Measurements from ENCODE around the gene ADGRG1. TPM values are rescaled to one million over a fixed set of nuclear protein-coding genes. Genes with fewer than 3 reads are reported as not detected.
"Not testable (repeated sequence)": the region's sequence is repeated elsewhere in the genome, so short reads cannot be mapped to it uniquely, and the experiment has no call there.

The ADGRG1 gene
- total RNA-seq, 2 donors from 2014 or later, result 9.0 to 21.3 TPM

DNA sequence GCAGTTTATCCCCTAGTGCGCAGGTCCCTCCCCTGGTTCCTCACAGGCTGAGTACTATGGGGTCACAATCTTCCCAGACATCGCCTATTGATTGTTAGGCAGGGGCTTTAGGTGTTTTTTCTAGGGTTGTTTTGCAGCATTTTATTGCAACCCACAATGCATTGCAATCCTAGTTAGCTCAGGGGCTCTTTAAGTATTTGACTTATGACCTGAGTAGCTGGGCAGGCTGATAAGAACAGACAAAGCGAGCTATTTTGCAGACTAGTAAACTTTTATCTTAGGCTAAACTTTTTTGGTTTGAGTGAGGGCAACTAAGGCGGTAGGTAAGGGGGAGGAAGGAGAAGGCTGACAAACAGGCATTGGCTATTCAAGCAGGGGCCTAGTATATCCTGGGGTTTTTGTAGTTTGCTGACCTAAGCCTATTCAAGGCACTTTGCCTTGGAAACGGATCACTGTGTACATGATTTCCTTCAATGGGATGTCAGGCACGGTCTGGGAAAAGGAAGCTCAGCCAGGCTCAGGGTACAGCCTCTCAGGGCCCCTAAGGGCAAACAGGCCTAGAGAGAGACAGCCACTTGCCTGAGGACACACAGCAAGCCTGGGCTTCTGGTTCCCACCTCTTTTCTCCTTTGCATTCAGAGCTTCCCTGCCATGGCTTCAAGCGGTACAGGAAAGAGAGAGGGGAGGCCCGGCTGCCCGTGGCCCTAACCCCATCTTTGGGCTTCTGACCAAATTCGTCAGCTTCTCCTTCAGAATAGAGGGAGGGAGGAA is 72.5 kb downstream of the ADGRG1 start:
- Mint-ChIP-seq H3K4me1 (ENCODE audit: low read depth) (no peaks in the 10 kb centered on the region), H3K36me3 (ENCODE audit: insufficient read depth in 2 of 2) (peaks cover 0 to 2% of the 10 kb centered on the region in 2 donors), H3K4me3 (no peak overlapping the region), H3K9me3 (no peaks in the 10 kb centered on the region), H3K27ac (no peak overlapping the region), H3K27me3 (ENCODE audit: low read depth) (no peaks in the 10 kb centered on the region)
- ATAC-seq (replicated peaks in 1 of 2) (no peak), DNase-seq (no peak)

DNA sequence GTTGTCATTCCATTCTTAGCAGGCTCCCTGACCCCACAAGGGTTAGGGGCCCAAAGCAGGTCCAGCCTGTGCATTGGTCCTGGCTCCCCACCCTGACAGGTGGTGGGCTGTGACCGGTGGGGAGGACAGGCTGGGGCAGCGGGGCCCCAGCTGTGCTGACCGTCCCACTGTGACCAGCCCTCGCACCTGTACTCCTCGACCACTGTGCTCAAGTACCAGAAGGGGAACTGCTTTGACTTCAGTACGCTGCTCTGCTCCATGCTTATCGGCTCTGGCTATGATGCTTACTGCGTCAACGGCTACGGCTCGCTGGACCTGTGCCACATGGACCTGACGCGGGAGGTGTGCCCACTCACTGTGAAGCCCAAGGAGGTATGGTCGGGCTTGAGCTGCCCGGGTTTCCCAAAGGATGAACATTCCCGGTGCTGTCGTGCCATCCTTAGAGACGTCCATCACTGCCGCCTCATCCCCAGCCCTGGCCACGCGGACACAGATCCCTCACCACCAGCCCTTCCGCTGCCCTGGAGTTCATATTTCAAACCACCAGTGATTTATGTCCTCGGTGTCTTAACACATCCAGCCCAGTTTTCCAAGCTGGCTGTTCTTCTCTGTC is 73.4 kb downstream of the ADGRG1 start:
- Mint-ChIP-seq H3K36me3 (ENCODE audit: insufficient read depth in 2 of 2) (peaks cover 0 to 2% of the 10 kb centered on the region in 2 donors), H3K4me3 (no peak overlapping the region), H3K27ac (no peak overlapping the region), H3K9me3 (peaks cover 0 to 2% of the 10 kb centered on the region in 2 donors), H3K4me1 (ENCODE audit: low read depth) (peaks cover 3% of the 10 kb centered on the region), H3K27me3 (ENCODE audit: low read depth) (no peaks in the 10 kb centered on the region)
- ATAC-seq (replicated peaks in 1 of 2) (no peak), DNase-seq (no peak)

DNA sequence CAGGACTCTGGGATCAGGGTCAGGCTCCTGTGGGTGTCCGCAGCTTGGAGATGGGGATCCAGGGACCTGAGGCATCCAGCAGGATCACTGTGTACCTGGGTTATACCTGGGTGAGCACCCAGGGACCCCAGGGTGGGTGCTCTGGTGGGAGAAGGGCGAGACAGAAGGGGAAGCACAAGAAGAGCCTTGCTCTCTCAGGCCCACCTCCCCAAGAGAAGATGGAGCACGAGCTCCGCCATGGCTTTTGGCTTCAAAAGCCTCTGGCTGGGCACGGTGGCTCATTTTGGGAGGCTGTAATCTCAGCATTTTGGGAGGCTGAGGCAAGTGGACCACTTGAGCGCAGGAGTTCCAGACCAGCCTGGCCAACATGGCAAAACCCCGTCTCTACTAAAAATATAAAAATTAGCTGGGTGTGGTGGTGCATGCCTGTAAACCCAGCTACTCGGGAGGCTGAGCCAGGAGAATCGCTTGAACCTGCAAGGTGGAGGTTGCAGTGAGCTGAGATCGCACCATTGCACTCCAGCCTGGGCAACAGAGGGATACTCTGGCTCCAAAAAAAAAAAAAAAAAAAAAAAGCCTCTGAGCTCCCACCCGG is 75.1 kb downstream of the ADGRG1 start:
- Mint-ChIP-seq H3K36me3 (ENCODE audit: insufficient read depth in 2 of 2) (peaks cover 0 to 2% of the 10 kb centered on the region in 2 donors), H3K27me3 (ENCODE audit: low read depth) (no peaks in the 10 kb centered on the region), H3K4me1 (ENCODE audit: low read depth) (peaks cover 13% of the 10 kb centered on the region), H3K27ac (no peak overlapping the region), H3K4me3 (no peak overlapping the region), H3K9me3 (peaks cover 0 to 3% of the 10 kb centered on the region in 2 donors)
- DNase-seq (no peak), ATAC-seq (replicated peaks in 1 of 2) (no peak)

DNA sequence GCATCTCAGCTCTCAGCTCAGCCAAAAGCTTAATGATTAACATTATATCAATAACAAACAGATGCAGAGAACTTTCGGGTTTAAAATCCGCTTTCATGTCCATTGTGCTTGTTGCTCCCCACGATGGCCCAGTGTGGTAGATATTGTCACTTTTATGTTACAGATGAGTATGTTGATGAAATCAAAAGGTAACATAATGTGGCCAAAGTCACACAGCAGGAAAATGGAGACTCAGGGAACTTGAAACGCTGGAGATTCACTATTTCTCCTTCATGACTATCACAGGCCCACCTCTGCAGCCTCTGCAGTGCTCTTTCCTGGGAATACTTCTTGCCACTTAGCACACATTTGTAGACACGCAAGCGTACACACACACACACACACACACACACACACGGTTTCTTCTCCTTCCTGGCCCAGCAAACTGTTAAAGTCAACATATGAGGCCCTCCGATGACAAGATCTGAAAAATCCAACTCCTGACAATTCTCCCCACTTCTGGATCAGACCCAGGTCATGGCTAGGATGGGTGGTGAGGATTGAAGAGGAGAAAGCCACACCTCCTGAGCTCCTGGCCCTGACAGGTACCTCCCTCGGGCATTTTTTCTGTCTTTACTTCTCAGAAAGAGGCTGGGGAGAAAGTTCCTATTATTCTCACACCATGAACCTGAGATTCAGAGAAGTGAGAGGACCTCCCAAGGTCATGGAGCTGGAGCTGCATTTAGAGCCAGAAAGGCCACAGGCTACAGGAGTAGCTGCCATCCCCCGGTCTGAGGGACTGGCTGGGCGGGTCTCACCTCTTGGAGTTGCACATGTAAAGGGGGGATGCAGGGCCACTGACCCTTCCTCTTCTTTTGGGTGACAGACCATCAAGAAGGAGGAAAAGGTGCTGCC is 75.8 kb downstream of the ADGRG1 start:
- peaks cover 0 to 3% of the 10 kb centered on the region in 2 donors for H3K9me3 Mint-ChIP-seq
- ATAC-seq (replicated peaks in 1 of 2) (no peak), DNase-seq (no peak)
- H3K36me3 Mint-ChIP-seq (ENCODE audit: insufficient read depth in 2 of 2), result peaks cover 0 to 2% of the 10 kb centered on the region in 2 donors
- H3K4me1 Mint-ChIP-seq (ENCODE audit: low read depth), result peaks cover 13% of the 10 kb centered on the region
- no peak overlapping the region for H3K27ac Mint-ChIP-seq
- no peaks in the 10 kb centered on the region for H3K27me3 Mint-ChIP-seq (ENCODE audit: low read depth)
- H3K4me3 Mint-ChIP-seq, result no peak overlapping the region

DNA sequence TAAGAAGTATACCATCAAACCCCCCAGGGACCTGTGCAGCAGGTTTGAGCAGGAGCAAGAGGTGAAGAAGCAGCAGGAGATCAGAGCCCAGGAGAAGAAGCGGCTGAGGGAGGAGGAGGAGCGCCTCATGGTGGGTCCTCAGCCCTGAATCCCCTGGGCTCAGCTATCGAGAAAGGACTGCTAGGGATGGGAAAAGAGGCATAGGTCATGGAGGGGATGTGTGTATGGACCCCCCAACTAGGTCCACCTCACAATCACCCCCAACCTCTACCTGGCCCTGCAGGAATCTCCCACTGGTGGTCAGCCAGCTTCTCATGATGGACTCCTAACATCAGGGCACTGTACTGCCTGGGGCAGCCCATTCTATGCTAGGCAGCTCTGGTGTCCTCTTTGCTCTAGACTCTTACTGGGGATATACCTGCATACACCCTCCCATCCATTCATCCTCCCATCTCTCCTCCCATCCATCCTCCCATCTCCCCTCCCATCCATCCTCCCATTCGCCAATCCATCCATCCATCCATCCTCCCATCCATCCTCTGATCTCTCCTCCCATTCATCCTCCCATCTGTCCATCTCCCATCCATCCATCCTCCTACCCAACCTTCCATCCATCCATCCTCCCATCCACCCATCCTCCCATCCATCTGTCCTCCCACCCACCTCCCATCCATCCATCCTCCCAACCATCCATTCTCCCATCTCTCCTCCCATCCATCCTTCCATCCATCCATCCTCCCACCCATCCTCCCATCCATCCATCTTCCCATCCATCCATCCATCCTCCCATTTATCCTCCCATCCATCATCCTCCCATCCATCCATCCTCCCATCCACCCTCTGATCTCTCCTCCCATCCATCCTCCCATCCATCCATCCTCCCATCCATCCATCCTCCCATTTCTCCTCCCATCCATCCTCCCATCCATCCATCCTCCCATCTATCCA is 76.7 kb downstream of the ADGRG1 start:
- peaks cover 0 to 2% of the 10 kb centered on the region in 2 donors for H3K36me3 Mint-ChIP-seq (ENCODE audit: insufficient read depth in 2 of 2)
- no peaks in the 10 kb centered on the region for H3K27me3 Mint-ChIP-seq (ENCODE audit: low read depth)
- peaks cover 0 to 3% of the 10 kb centered on the region in 2 donors for H3K9me3 Mint-ChIP-seq
- H3K27ac Mint-ChIP-seq, result no peak overlapping the region
- DNase-seq (no peak), ATAC-seq (replicated peaks in 1 of 2) (no peak)
- peaks cover 13% of the 10 kb centered on the region for H3K4me1 Mint-ChIP-seq (ENCODE audit: low read depth)
- H3K4me3 Mint-ChIP-seq, result no peak overlapping the region

DNA sequence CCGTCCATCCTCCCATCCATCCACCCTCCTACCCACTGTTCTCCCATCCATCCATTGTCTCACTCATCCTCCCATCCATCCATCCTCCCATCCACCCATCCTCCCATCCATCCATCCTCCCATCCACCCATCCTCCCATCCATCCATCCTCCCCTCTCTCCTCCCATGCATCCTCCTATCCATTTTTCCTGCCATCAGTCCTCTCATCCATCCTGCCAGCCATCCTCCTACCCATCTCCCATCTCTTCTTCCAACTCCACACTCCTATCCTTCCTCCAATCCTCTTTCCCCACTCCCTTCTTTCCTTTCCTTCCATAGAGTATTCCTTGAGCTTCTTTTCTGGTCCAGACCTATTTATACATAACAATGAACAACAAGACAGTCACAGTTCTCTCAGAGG is 78.3 kb downstream of the ADGRG1 start:
- no peak overlapping the region for H3K4me3 Mint-ChIP-seq
- H3K27me3 Mint-ChIP-seq (ENCODE audit: low read depth), result no peaks in the 10 kb centered on the region
- peaks cover 13% of the 10 kb centered on the region for H3K4me1 Mint-ChIP-seq (ENCODE audit: low read depth)
- no peak overlapping the region for H3K27ac Mint-ChIP-seq
- peaks cover 0 to 2% of the 10 kb centered on the region in 2 donors for H3K36me3 Mint-ChIP-seq (ENCODE audit: insufficient read depth in 2 of 2)
- ATAC-seq (replicated peaks in 1 of 2) (no peak), DNase-seq (no peak)
- H3K9me3 Mint-ChIP-seq, result peaks cover 0 to 3% of the 10 kb centered on the region in 2 donors

DNA sequence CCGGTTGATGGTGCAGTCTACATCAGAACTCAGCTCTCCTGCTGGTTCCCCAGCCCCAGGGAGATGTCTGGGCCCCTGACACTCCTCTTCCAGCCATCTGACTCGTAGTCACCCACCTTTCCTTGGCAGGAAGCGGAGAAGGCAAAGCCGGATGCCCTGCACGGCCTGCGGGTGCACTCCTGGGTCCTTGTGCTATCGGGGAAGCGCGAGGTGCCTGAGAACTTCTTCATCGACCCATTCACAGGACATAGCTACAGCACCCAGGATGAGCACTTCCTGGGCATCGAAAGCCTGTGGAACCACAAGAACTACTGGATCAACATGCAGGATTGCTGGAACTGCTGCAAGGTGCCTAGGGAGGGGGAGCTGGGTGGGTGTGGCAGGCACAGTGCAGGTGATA is 78.9 kb downstream of the ADGRG1 start:
- Mint-ChIP-seq H3K9me3 (peaks cover 0 to 3% of the 10 kb centered on the region in 2 donors), H3K4me3 (no peak overlapping the region), H3K27me3 (ENCODE audit: low read depth) (no peaks in the 10 kb centered on the region), H3K4me1 (ENCODE audit: low read depth) (peaks cover 13% of the 10 kb centered on the region), H3K36me3 (ENCODE audit: insufficient read depth in 2 of 2) (peaks cover 0 to 2% of the 10 kb centered on the region in 2 donors), H3K27ac (no peak overlapping the region)
- no peak for ATAC-seq (replicated peaks in 1 of 2)
- no peak for DNase-seq

DNA sequence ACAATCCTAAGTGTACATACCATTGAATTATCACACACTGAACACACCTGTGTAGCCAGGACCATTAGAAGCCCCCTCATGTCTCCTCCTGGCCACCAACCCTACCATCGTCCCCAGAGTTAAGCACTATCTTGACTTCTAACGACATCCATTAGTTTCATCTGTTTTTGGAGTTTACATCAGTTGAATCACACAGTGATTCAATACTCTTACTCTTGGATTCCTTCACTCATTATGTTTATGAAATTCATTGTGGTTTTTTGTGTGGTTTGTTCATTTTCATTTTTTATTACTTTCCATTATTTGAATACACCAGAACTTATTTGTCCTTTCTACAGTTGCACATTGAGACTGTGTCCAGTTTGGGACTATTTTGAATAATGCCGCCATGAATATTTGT is 79.7 kb downstream of the ADGRG1 start:
- ATAC-seq (replicated peaks in 1 of 2) (peak; percentile 5 to 28), DNase-seq (no peak)
- H3K27me3 Mint-ChIP-seq (ENCODE audit: low read depth), result no peaks in the 10 kb centered on the region
- peaks cover 13% of the 10 kb centered on the region for H3K4me1 Mint-ChIP-seq (ENCODE audit: low read depth)
- H3K36me3 Mint-ChIP-seq (ENCODE audit: insufficient read depth in 2 of 2), result peaks cover 0 to 2% of the 10 kb centered on the region in 2 donors
- H3K27ac Mint-ChIP-seq, result no peak overlapping the region
- no peak overlapping the region for H3K4me3 Mint-ChIP-seq
- H3K9me3 Mint-ChIP-seq, result peaks cover 0 to 3% of the 10 kb centered on the region in 2 donors

DNA sequence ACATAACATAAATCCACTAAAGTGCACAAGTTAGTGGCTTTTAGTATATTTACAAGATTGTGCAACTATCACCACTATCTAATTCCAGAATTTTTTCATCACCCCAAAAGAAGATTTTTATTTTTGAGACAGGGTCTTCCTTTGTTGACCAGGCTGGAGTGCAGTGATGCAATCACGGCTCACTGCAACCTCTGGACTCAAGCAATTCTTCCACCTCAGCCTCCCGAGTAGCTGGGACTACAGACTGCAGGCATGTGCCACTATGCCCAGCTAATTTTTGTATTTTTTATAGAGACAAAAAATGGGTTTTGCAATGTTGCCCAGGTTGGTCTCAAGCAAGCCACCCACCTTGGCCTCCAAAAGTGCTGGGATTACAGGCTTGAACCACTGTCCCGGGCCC is 81.2 kb downstream of the ADGRG1 start:
- Mint-ChIP-seq H3K9me3 (peaks cover 0 to 3% of the 10 kb centered on the region in 2 donors), H3K36me3 (ENCODE audit: insufficient read depth in 2 of 2) (peaks cover 0 to 2% of the 10 kb centered on the region in 2 donors), H3K4me3 (no peak overlapping the region), H3K27me3 (ENCODE audit: low read depth) (no peaks in the 10 kb centered on the region), H3K27ac (no peak overlapping the region), H3K4me1 (ENCODE audit: low read depth) (peaks cover 13% of the 10 kb centered on the region)
- ATAC-seq (replicated peaks in 1 of 2) (no peak), DNase-seq (no peak)

DNA sequence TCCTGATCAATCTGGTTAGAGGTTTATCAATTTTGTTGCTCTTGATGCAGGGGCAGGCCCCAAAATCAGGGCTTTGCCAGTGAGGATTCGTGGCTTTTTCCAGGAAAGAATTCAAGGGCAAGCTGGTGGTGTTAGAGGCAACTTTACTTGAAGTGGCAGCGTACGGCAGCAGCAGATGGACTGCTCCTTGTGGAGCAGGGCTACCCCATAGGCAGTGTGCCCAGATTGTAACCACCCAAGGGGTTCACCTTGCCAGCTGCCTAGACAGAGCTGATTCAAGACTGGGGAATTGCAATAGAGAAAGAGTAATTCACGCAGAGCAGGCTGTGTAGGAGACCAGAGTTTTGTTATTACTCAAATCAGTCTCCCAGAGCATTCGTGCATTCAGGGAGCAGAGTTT is 82.9 kb downstream of the ADGRG1 start:
- H3K27me3 Mint-ChIP-seq (ENCODE audit: low read depth), result no peaks in the 10 kb centered on the region
- H3K4me1 Mint-ChIP-seq (ENCODE audit: low read depth), result peaks cover 13% of the 10 kb centered on the region
- DNase-seq, result no peak
- peaks cover 0 to 3% of the 10 kb centered on the region in 2 donors for H3K9me3 Mint-ChIP-seq
- no peak overlapping the region for H3K27ac Mint-ChIP-seq
- no peaks in the 10 kb centered on the region for H3K36me3 Mint-ChIP-seq (ENCODE audit: insufficient read depth in 2 of 2)
- no peak for ATAC-seq (replicated peaks in 1 of 2)
- H3K4me3 Mint-ChIP-seq, result no peak overlapping the region

DNA sequence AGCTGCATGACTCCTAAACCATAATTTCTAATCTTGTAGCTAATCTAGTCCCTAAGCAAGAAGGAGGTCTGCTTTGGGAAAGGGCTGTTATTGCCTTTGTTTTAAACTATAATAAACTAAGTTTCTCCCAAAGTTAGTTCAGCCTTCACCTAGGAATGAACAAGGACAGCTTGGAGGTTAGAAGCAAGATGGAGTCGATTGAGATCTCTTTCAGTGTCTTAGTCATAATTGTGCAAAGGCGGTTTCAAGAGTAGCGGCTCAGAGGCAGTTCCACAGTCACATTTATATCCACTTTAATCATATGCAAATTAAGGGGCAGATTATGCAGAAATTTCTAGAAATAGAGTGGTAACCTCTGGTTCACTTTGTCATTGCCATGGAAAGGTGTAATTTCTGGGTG is 83.6 kb downstream of the ADGRG1 start:
- Mint-ChIP-seq H3K27ac (no peak overlapping the region), H3K4me3 (no peak overlapping the region), H3K27me3 (ENCODE audit: low read depth) (no peaks in the 10 kb centered on the region), H3K4me1 (ENCODE audit: low read depth) (peaks cover 9% of the 10 kb centered on the region), H3K9me3 (no peaks in the 10 kb centered on the region), H3K36me3 (ENCODE audit: insufficient read depth in 2 of 2) (no peaks in the 10 kb centered on the region)
- ATAC-seq (replicated peaks in 1 of 2), result peak in 1 of 2 donors; percentile 30
- DNase-seq, result no peak

DNA sequence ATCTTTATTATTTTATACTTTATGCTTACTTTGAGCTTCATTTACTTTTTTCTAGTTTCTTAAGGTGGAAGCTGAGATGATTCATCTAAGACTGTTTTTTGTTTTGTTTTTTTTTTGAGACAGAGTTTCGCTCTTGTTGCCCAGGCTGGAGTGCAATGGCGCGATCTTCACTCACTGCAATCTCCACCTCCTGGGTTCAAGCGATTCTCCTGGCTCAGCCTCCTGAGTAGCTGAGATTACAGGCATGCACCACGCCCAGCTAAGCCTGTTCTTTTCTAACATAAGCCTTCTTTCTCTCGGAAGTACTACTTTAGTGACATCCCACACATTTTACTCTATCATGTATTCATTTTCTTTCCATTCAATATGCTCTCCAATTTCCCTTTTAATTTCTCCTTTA is 84.1 kb downstream of the ADGRG1 start:
- H3K9me3 Mint-ChIP-seq; H3K4me1 Mint-ChIP-seq (ENCODE audit: low read depth); DNase-seq; H3K36me3 Mint-ChIP-seq (ENCODE audit: insufficient read depth in 2 of 2); ATAC-seq (replicated peaks in 1 of 2); H3K27me3 Mint-ChIP-seq (ENCODE audit: low read depth); H3K4me3 Mint-ChIP-seq: not testable (repeated sequence)
- peak overlapping the region; percentile 69 for H3K27ac Mint-ChIP-seq
